Trophoblast cell (in vitro differentiated cells and primary cell): Measurements from ENCODE around the gene MICU1.

Experiments
- DNase-seq, 2 donors: peaks; one replicate each; pipeline ENCODE4 v3.0.0-alpha.2; 2016
- H2AFZ ChIP-seq: 2 replicates; pipeline ENCODE4 v1.6.1; 2013; ENCODE audit warnings: low read length, moderate library complexity, mild to moderate bottlenecking; ENCODE audit not compliant: insufficient read depth, poor library complexity
- H2AK5ac ChIP-seq: 2 replicates; pipeline ENCODE4 v1.6.1; 2013; ENCODE audit warnings: mild to moderate bottlenecking, low read length
- H2BK120ac ChIP-seq: 2 replicates; pipeline ENCODE4 v1.6.1; 2013; ENCODE audit warnings: low read length, mild to moderate bottlenecking, moderate library complexity; ENCODE audit not compliant: insufficient read depth, poor library complexity
- H2BK12ac ChIP-seq: 2 replicates; pipeline ENCODE4 v1.6.1; 2013; ENCODE audit warnings: mild to moderate bottlenecking, low read length, moderate library complexity
- H2BK5ac ChIP-seq: 2 replicates; pipeline ENCODE4 v1.6.1; 2013; ENCODE audit warnings: low read length, low read depth, moderate library complexity, mild to moderate bottlenecking; ENCODE audit not compliant: poor library complexity
- H3K14ac ChIP-seq: 2 replicates; pipeline ENCODE4 v1.6.1; 2013; ENCODE audit warnings: mild to moderate bottlenecking, low read length
- H3K18ac ChIP-seq: 2 replicates; pipeline ENCODE4 v1.6.1; 2013; ENCODE audit warnings: mild to moderate bottlenecking, low read length
- H3K23ac ChIP-seq: 2 replicates; pipeline ENCODE4 v1.6.1; 2013; ENCODE audit warnings: low read length
- H3K27ac ChIP-seq: 2 replicates; pipeline ENCODE4 v1.5.1; 2013; ENCODE audit warnings: low read depth, mild to moderate bottlenecking, inconsistent platforms, low read length, moderate library complexity
- H3K27me3 ChIP-seq: 2 replicates; pipeline ENCODE4 v1.6.1; 2013; ENCODE audit warnings: inconsistent platforms, mild to moderate bottlenecking, low read length, moderate library complexity; ENCODE audit not compliant: insufficient read depth
- H3K36me3 ChIP-seq, 2 experiments: 1 replicate in 1 of 2; 2 replicates in 1 of 2; pipeline ENCODE4 v1.6.1; 2013; ENCODE audit warnings: low read length in 2 of 2, mild to moderate bottlenecking in 2 of 2, moderate library complexity in 1 of 2; ENCODE audit not compliant: insufficient read depth in 2 of 2, control insufficient read depth in 1 of 2
- H3K4ac ChIP-seq: 2 replicates; pipeline ENCODE4 v1.6.1; 2013; ENCODE audit warnings: low read depth, mild to moderate bottlenecking, low read length, moderate library complexity
- H3K4me1 ChIP-seq, 2 experiments: 1 replicate in 1 of 2; 2 replicates in 1 of 2; pipeline ENCODE4 v1.6.1; 2013; ENCODE audit warnings: low read length in 2 of 2, mild to moderate bottlenecking in 2 of 2, moderate library complexity in 1 of 2; ENCODE audit not compliant: insufficient read depth in 2 of 2, control insufficient read depth in 1 of 2
- H3K4me2 ChIP-seq: 2 replicates; pipeline ENCODE4 v1.6.1; 2013; ENCODE audit warnings: inconsistent platforms, mild to moderate bottlenecking, low read length, moderate library complexity
- H3K4me3 ChIP-seq: 2 replicates; pipeline ENCODE4 v1.5.1; 2013; ENCODE audit warnings: mild to moderate bottlenecking, low read depth, low read length, inconsistent platforms
- H3K79me1 ChIP-seq: one replicate; pipeline ENCODE4 v1.6.1; 2013; ENCODE audit warnings: low read length
- H3K79me2 ChIP-seq: 2 replicates; pipeline ENCODE4 v1.6.1; 2013; ENCODE audit warnings: low read length, mild to moderate bottlenecking; ENCODE audit not compliant: control insufficient read depth, insufficient read depth, poor library complexity
- H3K9ac ChIP-seq: 2 replicates; pipeline ENCODE4 v1.6.1; 2013; ENCODE audit warnings: mild to moderate bottlenecking, low read length
- H3K9me3 ChIP-seq: 2 replicates; pipeline ENCODE4 v1.6.1; 2013; ENCODE audit warnings: low read depth, mild to moderate bottlenecking, control low read depth, inconsistent platforms, low read length; ENCODE audit not compliant: insufficient read depth
- H4K12ac ChIP-seq: 2 replicates; pipeline ENCODE4 v1.6.1; 2013; ENCODE audit warnings: low read depth, mild to moderate bottlenecking, low read length, moderate library complexity
- H4K8ac ChIP-seq: 2 replicates; pipeline ENCODE4 v1.6.1; 2013; ENCODE audit warnings: low read depth, mild to moderate bottlenecking, low read length, moderate library complexity
- H4K91ac ChIP-seq: one replicate; pipeline ENCODE4 v1.6.1; 2013; ENCODE audit warnings: low read depth, mild to moderate bottlenecking, low read length, moderate library complexity
- WGBS: extraction: QIAGEN DNeasy Blood & Tissue Kit; methylation state at CpG from one replicate; pipeline ENCODE4 v1.1.7; 2013; ENCODE audit warnings: missing lambda C conversion rate; ENCODE audit not compliant: insufficient read length, insufficient coverage; ENCODE audit errors: extremely low coverage; 5-methylcytosine and 5-hydroxymethylcytosine counted together

MICU1 gene

DNA sequence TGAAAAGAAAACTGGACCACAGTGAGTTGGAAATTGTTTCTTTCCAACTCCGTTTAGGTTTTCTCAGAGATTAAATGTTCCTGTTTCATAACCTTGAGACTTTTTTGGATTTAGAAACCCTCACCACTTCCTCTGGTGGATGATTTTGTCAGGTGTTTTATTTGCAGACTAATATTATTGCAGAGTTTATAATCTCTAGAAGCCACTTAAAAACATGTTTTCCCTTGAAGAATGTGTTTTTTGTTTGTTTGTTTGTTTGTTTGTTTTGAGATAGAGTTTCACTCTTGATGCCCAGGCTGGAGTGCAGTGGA, 520 bp upstream of the MICU1 start:
- Histone ChIP-seq H2BK5ac (no peak overlapping the region), H3K4me3 (no peak overlapping the region), H4K91ac (no peak overlapping the region), H4K12ac (no peak overlapping the region), H3K18ac (no peak overlapping the region), H3K23ac (no peak overlapping the region), H2AFZ (no peak overlapping the region), H3K9ac (no peak overlapping the region), H4K8ac (no peak overlapping the region), H3K9me3 (no peaks in the 10 kb centered on the region), H3K4me1 (no peaks in the 10 kb centered on the region), H3K79me1 (peaks cover 3% of the 10 kb centered on the region), H3K27ac (no peak overlapping the region), H3K4ac (no peak overlapping the region), H3K79me2 (peaks cover 6% of the 10 kb centered on the region), H2BK12ac (no peak overlapping the region), H3K36me3 (no peaks in the 10 kb centered on the region), H3K27me3 (no peaks in the 10 kb centered on the region), H3K14ac (no peak overlapping the region), H2BK120ac (no peak overlapping the region), H3K4me2 (peak overlapping the region; percentile 64), H2AK5ac (no peak overlapping the region)
- DNase-seq, result no peak
- no CpG with 5 or more reads among the region's 1 CpG for WGBS

DNA sequence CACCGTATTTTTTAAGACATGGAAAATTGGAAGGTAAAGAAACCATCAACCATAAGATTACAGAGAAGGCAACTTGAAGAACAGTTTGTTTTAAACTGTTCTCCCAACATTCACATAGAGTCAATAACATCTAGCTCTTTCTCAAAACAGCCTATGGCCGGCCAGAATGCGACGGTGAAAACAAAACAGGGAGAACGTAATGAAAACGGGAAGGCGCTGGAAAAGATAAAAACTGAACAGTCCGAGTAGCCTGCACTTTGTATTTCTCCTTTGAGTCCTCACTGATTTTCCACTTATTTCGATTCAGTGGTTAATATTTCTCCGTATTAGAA, 637 bp downstream of the MICU1 start:
- H2BK12ac ChIP-seq, result no peak overlapping the region
- no peak overlapping the region for H3K9ac ChIP-seq
- no peak overlapping the region for H3K23ac ChIP-seq
- no peak overlapping the region for H2AK5ac ChIP-seq
- H3K4ac ChIP-seq, result no peak overlapping the region
- H3K14ac ChIP-seq, result no peak overlapping the region
- no peak overlapping the region for H2BK5ac ChIP-seq
- peak overlapping the region; percentile 89 for H2AFZ ChIP-seq
- peaks cover 0 to 2% of the 10 kb centered on the region in 2 experiments for H3K36me3 ChIP-seq
- no peak overlapping the region for H2BK120ac ChIP-seq
- H3K4me3 ChIP-seq, result no peak overlapping the region
- no peak overlapping the region for H3K27ac ChIP-seq
- peaks cover 3% of the 10 kb centered on the region for H3K79me1 ChIP-seq
- DNase-seq, result peak in 1 of 2 donors; percentile 25
- no peaks in the 10 kb centered on the region for H3K9me3 ChIP-seq
- H3K4me1 ChIP-seq, result no peaks in the 10 kb centered on the region
- no peak overlapping the region for H3K18ac ChIP-seq
- no peak overlapping the region for H4K8ac ChIP-seq
- H3K4me2 ChIP-seq, result peak overlapping the region; percentile 64
- no CpG with 5 or more reads among the region's 10 CpGs for WGBS
- H3K79me2 ChIP-seq, result peaks cover 6% of the 10 kb centered on the region
- peak overlapping the region; percentile 9 for H4K12ac ChIP-seq
- no peaks in the 10 kb centered on the region for H3K27me3 ChIP-seq
- H4K91ac ChIP-seq, result no peak overlapping the region

DNA sequence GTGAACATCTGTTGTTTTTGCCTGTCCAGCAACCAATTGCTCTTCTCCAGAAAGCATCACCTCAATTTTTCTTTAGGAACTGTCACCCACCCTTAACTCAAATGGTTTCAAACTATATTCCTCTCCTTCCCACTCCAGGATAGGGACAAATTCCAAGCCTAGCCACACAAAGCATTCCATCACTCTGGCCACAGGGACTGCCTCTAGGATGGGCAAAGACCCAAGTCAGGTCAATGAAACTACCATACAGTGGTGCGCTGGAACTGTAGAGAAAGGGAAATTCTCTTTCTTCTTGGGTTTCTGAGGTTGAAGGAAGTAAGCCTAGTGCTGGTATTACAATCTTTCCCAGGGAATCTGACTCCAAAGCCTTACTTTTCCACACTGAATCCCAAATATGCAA, 3.6 kb downstream of the MICU1 start:
- no peak overlapping the region for H3K14ac ChIP-seq
- H3K23ac ChIP-seq, result no peak overlapping the region
- H3K9me3 ChIP-seq, result no peaks in the 10 kb centered on the region
- peaks cover 6% of the 10 kb centered on the region for H3K79me2 ChIP-seq
- no peak overlapping the region for H3K18ac ChIP-seq
- no peak overlapping the region for H2AFZ ChIP-seq
- DNase-seq, result no peak
- no peak overlapping the region for H4K8ac ChIP-seq
- H3K4me1 ChIP-seq, result no peaks in the 10 kb centered on the region
- no peak overlapping the region for H4K91ac ChIP-seq
- no peak overlapping the region for H4K12ac ChIP-seq
- peaks cover 0 to 2% of the 10 kb centered on the region in 2 experiments for H3K36me3 ChIP-seq
- no peak overlapping the region for H3K27ac ChIP-seq
- no peak overlapping the region for H3K4me3 ChIP-seq
- H3K27me3 ChIP-seq, result no peaks in the 10 kb centered on the region
- H2BK12ac ChIP-seq, result no peak overlapping the region
- H3K4me2 ChIP-seq, result no peak overlapping the region
- peaks cover 3% of the 10 kb centered on the region for H3K79me1 ChIP-seq
- H2BK120ac ChIP-seq, result no peak overlapping the region
- no peak overlapping the region for H2BK5ac ChIP-seq
- no peak overlapping the region for H3K9ac ChIP-seq
- no peak overlapping the region for H2AK5ac ChIP-seq
- no peak overlapping the region for H3K4ac ChIP-seq
- WGBS, result no CpG with 5 or more reads among the region's 1 CpG

DNA sequence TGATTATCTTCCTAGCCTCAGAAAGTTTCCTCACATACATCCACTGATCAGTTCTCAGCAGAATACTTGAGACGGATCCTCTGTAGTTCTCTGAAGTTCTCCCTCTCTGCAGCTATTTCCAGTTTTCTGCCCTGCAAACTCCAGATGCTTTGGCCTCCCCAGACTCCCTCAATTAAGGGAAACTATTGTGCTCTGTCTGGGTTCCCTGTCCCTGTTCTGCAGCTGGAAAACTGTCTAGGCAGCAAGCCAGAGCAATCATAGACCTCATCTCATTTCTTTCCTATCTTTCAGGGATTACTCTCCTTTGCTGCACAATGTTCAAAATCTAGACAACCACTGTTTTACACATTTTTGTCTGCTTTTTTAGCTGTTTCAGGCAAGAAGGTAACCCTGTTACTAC, 9.2 kb downstream of the MICU1 start:
- Histone ChIP-seq H3K23ac (no peak overlapping the region), H3K4me3 (no peak overlapping the region), H2AFZ (no peak overlapping the region), H3K27me3 (no peaks in the 10 kb centered on the region), H3K14ac (no peak overlapping the region), H3K27ac (no peak overlapping the region), H3K36me3 (peaks cover 0 to 2% of the 10 kb centered on the region in 2 experiments), H3K4ac (no peak overlapping the region), H3K9ac (no peak overlapping the region), H3K79me2 (no peaks in the 10 kb centered on the region), H4K12ac (no peak overlapping the region), H3K18ac (no peak overlapping the region), H2BK5ac (no peak overlapping the region), H3K4me2 (no peak overlapping the region), H3K79me1 (no peaks in the 10 kb centered on the region), H2BK120ac (no peak overlapping the region), H2AK5ac (no peak overlapping the region), H3K9me3 (no peaks in the 10 kb centered on the region), H2BK12ac (no peak overlapping the region), H4K91ac (no peak overlapping the region), H4K8ac (no peak overlapping the region), H3K4me1 (no peaks in the 10 kb centered on the region)
- WGBS, result no CpG with 5 or more reads among the region's 1 CpG
- no peak for DNase-seq
